COLO668 (cell line): ENCODE data around the gene SLC35B1.
"Not testable (repeated sequence)": the region's sequence is repeated elsewhere in the genome, so short reads cannot be mapped to it uniquely, and the experiment has no call there.

Experiments used
- DNase-seq: peaks from one replicate; lab custom pipeline; 2025; ENCODE audit not compliant: unreplicated experiment; lab: John Stamatoyannopoulos, UW

SLC35B1 gene

DNA sequence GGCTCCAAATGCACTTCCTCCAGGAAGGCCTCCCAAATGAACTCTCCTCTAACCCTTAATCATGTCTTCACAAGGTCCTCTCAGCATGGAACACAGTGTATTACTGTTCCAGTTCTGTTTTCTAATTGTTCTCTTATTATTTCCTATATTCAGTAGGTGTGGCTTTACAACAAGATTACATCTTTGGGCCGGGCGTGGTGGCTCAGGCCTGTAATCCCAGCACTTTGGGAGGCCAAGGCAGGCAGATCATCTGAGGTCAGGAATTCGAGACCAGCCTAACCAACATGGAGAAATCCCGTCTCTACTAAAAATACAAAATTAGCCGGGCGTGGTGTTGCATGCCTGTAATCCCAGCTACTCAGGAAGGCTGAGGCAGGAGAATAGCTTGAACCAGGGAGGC is 34.1 kb downstream of the SLC35B1 start:
- DNase-seq, result not testable (repeated sequence)

GRCh38 chr17:49670641-49671040 is 37.1 kb downstream of the SLC35B1 start:
- DNase-seq, result no peak

DNA sequence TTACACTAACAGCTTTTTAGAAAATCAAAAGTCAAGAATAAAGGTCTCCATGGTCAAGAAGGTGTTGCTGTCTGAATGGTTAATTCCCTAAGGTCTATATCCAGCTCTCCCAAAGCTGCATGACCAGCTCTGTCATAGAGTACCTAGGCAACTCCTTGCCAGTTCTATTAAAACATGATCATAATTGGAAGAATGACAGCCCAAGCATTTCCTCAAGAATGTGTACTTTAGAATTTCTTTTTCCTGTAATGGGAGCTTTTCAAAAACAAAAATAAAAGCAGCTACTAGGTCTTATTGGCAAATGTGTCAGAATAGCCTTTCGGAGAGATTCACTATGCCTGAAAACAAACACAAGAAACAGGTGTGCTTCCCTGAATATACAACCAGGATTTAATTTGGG is 37.8 kb downstream of the SLC35B1 start:
- no peak for DNase-seq

DNA sequence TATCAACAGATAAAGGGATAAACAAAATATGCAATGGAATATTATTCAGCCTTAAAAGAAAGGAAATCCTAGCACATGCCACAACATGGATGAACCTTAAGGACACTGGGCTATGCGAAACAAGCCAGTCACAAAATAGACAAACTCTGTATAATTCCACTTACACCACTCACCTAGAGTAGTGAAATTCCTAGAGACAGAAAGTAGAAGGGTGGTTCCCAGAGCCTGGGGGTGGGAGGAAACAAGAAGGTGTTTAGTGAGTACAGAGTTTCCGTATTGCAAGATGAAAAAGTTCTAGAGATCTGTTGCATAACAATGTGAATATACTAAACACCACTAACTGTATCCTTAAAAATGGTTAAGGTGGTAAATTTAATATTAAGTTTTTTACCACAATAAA is 39.9 kb downstream of the SLC35B1 start:
- no peak for DNase-seq

GRCh38 chr17:49664706-49665211 is 43.0 kb downstream of the SLC35B1 start:
- no peak for DNase-seq

- DNase-seq, result no peak
Measured at GRCh38 chr17:49659661-49660382, 47.9 kb downstream of the SLC35B1 start.

DNA sequence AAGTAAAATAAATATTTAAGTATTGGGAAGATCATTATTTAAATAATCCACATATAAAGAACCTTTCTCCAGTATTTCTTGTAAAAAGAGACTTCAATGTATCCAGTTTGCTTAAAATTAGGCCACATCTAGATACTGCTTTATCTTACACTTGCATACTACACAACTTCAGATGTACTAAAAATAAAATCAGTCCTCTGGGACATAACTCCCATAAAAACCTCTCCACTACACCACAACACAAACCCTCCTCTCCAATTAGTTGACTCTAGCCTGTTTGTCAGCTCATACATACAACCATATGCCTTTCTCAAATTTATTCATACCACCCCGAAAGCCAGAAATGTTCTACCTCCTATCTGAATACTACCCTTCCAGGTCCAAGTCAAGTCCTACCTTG is 51.5 kb downstream of the SLC35B1 start:
- no peak for DNase-seq
